Measurements from ENCODE around the gene TSPAN3.

- TF ChIP-seq, protein P1, sequence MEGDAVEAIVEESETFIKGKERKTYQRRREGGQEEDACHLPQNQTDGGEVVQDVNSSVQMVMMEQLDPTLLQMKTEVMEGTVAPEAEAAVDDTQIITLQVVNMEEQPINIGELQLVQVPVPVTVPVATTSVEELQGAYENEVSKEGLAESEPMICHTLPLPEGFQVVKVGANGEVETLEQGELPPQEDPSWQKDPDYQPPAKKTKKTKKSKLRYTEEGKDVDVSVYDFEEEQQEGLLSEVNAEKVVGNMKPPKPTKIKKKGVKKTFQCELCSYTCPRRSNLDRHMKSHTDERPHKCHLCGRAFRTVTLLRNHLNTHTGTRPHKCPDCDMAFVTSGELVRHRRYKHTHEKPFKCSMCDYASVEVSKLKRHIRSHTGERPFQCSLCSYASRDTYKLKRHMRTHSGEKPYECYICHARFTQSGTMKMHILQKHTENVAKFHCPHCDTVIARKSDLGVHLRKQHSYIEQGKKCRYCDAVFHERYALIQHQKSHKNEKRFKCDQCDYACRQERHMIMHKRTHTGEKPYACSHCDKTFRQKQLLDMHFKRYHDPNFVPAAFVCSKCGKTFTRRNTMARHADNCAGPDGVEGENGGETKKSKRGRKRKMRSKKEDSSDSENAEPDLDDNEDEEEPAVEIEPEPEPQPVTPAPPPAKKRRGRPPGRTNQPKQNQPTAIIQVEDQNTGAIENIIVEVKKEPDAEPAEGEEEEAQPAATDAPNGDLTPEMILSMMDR (IDR thresholded peaks at IDR 0.05) = no peak
- TF ChIP-seq POLR2A (IDR thresholded peaks at IDR 0.05) = no peak
These were observed 72.1 kb downstream of the TSPAN3 start for GRCh38 chr15:76998663-76999285.
